Ecto neural progenitor cell (in vitro differentiated cells): ENCODE results near the gene LRRC74A.

Experiments used
- DNase-seq: peaks from one replicate; pipeline ENCODE4 v3.0.0-alpha.2; 2018; ENCODE audit warnings: low spot score

LRRC74A gene

DNA sequence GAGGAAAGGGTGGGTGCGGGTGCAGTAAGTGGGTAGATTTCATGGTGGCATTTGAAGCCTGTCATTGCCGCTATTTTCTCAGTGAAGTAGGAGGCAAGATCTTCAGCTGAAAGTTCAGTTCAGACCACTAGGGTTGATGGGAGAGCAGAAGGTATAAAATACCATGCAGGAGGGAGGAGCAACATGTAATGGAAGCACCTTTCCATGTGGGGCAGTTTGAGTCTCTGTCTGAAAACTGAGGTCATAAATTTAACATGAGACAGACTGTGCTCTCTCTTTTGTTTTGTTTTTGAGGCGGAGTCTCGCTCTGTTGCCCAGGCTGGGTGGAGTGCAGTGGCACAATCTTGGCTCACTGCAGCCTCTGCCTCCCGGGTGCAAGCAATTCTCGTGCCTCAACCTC lies 22.7 kb downstream of the LRRC74A start:
- DNase-seq, result no peak

DNA sequence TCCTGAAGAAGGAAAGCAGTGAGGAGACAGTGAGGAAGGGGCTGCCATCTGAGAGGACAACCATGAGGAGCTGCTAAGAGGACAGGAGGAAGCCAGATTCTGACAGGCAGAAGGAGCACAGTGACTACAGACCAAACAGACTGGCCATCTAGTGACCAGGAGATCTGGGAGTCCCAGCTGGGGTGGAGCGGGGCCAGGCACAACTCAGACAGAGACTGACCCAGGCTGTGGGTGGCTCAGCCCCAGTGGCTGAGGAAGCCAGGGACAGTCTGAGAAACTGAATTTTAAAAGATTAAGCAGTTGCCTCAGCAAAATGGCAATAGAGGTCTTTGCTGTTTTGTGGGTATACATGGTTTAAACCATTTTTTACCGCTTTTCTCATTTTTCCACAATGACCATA lies 28.9 kb downstream of the LRRC74A start:
- no peak for DNase-seq

GRCh38 chr14:76856769-76857168 lies 30.6 kb downstream of the LRRC74A start:
- no peak for DNase-seq

DNA sequence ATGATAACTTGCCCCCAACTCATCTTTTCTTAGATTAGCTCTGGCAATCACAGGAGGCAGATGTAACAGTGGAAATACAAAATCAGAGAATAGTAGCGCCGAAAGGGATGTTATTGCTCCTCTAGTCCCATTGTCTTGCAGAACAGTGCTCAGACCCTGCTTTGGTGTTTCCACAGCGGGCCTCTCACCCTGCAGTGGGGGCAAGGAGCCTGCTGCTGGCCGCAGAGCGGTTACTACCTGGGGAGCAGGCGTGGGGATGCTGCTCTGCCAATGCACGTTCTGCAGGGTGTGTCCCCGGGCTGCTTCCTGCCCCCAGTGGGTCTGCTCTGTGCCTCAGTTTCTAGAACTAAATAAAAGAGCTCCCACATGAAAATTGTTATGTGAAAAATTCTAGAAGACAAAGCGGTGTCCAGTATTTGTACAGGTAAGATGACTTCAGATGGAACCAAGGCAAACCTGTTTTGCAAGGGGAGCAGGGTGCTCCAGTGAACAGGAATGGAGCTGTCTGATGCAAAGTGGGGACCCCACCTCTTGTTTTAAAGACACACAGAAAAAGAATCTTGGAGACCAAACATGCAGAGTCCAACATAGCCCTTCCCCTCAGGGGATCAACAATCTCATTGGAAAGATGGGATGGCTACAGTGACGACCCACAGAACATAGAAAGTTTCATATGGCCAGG lies 35.5 kb downstream of the LRRC74A start:
- DNase-seq, result no peak

DNA sequence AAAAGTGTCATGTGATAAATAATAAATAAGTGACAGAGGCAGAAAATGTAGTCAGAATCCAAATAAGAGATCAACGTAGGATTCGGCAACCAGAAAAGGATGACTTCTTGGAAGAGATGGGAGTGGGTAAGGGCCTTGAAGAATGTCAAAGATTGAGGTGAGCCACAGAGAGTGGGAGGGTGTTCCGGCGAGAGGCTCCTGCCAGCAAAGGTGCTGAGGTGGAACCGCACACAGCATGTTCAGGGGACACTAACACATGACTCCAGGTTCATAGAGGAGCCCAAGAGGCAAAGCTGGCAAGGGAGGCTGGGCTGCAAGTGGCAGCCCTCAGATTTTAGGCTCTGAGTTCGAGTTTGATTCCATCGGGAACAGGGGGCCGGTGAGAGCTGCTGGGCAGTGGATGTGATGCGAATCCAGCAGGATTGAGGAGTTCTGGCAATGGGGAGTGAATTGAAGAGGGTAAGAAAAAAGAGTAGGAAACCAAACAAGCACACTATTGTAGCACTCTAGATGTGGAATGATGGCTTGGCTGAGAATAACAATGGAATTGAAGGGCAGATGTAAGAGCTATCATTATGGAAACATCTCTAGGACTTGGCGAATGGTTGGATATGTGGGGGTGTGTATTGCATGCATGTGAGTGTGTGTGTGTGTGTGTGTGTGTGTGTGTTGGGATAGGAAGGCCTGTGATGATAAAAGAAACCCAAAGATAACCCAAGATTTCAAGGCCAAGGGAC lies 36.5 kb downstream of the LRRC74A start:
- no peak for DNase-seq

DNA sequence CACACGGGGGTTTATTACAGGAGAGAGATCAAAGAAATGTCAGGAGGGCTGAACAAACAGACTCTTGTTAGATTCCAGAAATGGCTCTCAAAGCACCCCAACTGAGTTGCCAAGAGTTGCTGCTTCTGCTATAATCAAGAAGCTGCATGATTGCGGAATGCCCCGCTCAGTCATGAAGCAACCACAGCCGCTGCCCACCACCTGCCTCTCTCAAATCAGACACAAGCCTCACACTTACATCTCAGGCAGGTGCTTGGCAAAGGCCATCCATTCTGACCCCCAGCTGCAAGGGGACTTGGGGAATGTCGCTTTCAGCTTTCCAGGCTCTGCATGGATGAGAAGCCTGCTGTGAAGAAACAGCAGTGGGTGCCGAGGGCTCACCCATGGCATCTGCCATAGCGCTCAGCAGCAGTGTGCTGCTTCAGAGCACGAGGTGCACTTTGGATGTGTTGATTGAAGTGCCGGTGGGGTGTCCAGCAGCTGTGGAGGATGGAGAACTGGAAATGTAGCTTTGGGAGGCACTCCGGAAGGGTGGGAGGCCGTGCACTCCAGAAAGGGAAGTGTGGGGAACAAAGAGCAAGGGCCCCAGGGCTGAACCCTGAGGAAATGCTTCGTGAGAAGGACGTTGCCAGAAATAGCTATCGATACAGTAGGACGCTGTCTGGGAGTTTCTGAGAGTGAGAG lies 37.7 kb downstream of the LRRC74A start:
- no peak for DNase-seq

DNA sequence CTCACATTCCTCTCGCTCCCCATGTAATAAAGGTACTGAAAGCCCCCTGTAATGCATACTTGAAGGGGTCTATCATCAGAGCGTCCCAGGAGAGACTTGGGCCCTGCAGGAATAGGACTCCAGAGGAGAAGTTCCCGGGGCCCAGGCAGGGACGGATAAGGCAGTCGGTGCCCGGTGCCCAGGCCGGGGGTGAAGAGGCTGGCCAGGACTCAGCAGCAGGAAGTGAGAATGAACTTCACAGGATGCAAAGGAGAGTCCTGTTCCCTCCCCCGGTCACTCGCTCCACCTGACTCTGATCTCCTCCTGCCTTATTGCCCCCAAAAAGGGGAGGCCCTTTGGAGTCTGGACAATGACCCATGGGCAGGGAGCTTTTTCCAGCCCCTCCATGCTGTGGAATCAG lies 40.2 kb downstream of the LRRC74A start:
- no peak for DNase-seq

DNA sequence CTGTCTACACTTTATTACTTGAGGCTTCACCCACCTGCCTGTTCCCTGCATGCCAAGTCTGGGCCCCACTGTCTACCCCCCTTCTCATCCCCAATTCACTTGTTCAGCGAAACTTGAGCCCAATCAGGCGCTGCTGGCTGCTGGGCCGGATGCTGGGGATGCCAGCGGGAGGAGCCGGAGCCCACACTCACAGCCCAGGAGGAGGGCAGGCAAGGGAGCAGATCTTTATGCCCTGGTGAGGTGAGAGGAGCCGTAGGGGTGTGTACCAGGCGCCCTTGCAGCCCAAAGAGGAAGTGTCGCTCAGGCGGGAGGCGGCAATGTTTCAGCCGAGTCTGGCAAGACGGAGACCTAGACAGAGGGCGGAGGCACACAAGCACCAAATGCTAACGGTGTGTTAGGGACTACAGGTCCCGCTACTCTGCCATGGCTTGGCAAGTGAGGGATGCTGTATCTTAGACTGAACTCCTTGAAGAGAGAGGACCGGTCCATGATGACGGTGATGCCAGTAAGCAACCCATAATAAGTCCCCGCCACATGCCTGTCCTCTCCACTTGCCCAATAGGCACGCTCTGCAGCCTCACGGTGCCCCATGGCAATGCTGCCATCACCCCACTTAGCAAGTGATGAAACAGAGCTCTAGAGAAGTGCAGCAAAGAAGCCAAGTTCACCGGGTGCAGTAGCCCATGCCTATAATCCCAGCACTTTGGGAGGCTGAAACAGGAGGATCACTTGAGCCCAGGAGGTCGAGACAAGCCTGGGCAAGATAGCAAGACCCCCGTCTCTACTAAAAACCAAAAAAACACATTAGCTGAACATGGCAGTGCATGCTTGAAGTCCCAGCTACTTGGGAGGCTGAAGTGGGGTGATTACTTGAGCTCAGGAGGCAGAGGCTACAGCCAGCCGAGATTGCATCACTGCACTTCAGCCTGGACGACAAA lies 41.6 kb downstream of the LRRC74A start:
- DNase-seq, result no peak

GRCh38 chr14:76868454-76869170 lies 42.4 kb downstream of the LRRC74A start:
- no peak for DNase-seq

GRCh38 chr14:76870166-76870565 lies 44.0 kb downstream of the LRRC74A start:
- DNase-seq, result no peak

DNA sequence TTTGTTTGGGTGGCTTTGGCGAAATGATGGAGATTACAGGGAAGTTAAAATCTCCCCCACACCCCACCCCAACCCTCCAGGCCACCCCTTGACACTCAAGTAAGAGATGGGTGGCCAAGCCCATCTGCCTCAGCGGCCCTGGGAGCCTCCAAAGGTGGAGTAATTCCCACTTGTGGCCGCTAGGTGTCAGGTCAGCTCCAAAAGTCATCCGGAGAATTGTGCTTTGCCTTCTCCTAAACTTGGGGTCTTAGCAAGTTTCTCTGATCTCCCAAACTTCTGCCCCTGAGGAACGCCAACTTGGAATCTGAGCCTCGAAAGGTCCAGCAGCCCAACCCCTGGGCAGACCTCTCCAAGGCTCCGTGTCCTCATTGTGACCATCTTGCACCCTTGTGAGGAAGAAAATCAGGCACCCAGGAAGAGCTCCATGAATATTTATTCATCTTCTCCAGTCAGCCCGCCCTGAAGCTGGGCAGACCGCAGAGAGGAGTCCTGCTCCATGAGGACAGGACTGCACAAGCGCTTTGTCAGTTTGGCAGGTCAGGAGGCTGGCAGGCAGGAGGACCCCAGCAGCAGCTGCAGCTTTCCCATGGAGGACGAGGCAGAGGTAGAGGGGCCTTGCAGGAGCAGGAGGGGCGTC lies 46.7 kb downstream of the LRRC74A start:
- peak; percentile 77 for DNase-seq

DNA sequence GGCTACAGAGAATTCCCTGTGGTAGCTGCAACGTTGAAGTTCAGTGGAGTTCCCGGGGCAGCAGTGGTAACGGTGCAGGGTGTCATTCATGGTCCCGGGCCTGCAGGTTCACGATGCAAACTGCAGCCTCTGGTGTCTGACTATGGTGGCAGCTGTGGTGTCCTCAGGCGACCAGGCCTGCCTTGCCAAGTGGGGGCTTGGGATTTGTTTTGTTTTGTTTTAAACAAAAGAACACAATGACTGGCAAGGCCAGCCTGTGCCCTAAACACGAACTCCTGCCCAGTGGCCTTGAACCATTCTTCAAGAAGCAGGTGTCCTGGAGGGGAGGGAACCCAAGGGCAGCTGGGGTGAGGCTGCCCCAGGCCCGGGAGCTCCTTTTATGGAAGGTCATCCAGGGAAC lies 48.5 kb downstream of the LRRC74A start:
- no peak for DNase-seq

- peak; percentile 75 for DNase-seq
Measured at GRCh38 chr14:76876076-76876475, 49.9 kb downstream of the LRRC74A start.

DNA sequence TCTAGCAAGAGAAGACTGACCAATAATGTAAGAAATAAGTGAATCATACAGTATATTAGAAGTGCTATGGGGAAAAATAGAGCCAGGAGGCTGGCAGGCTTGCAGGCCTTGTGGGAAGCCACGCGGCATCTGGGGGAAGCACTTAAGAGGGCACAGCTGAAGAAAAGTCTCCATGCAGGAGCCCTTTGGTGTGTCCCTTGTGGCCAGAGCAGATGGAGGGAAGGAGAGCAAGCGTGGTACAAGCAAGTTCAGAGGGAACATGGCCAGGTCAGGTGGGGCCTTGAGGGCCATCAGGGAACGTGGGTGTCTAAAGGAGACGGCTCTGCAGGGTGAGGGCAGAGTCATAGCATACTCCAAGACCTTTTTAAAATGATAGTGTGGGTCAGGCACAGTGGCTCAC lies 51.7 kb downstream of the LRRC74A start:
- no peak for DNase-seq

DNA sequence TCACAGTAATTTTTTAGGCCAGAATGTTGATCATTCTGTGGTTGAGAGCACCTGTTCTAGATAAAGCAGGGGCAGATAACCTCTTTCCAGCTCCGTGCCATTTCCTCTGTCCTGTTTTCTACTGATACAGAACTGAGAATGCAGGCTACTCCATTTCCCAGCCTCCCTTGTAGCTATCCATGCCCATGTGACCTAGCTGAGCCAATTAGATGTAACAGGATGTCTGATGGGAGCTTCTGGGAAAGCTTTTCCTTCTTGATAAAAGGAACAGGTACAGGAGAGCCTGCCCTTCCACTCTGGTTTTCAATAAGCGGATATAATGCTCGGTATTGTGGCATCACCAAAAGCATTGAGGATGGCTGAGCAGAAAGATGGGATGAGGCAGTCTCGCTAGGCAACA lies 54.2 kb downstream of the LRRC74A start:
- DNase-seq, result no peak

DNA sequence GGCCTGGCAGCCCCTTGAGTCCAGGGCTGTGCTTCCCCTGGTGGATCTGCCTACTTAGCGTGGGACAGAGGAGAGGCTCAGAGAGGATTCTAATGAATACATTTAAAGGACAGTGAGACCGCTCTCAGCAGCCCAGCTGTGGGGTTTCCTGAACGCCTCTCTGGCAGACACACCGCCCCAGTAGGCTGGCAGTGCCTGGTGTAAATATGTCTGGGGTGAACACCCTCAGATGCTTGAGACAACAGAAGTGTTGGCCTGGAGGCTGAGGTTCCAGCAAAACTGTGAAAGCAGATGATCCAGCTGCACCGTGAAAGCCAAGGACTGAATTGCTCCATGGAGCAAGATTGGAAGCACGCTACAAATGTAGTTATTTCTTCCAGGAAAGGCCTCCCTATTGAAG lies 55.1 kb downstream of the LRRC74A start:
- no peak for DNase-seq

GRCh38 chr14:76882651-76883050 lies 56.4 kb downstream of the LRRC74A start:
- no peak for DNase-seq

GRCh38 chr14:76883447-76883846 lies 57.2 kb downstream of the LRRC74A start:
- no peak for DNase-seq

- DNase-seq, result no peak
Measured at GRCh38 chr14:76884394-76884793, 58.2 kb downstream of the LRRC74A start.

- no peak for DNase-seq
Measured at GRCh38 chr14:76884853-76885276, 58.7 kb downstream of the LRRC74A start.

DNA sequence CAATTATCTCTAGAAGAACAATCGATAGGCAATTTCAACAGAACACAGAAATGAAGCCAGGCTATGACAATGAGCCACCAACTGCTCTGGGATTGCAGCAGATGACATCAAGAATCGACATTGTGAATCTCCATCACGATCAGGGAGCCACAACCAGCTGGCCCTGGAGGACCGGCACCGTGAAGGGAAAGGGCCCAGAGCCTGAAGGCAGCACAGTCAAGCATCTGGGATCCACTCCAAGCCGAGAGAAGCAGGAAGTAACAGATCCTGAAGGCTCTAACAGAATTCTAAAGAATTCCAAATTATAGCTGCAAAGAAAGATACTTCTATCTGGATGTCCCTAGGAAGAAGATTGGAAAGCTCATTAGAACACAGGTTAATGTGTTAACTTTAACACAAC lies 61.0 kb downstream of the LRRC74A start:
- DNase-seq, result no peak
